Gastroesophageal sphincter (tissue), 4 donors: ENCODE measurements around the gene DHRS7. TPM values are rescaled to one million over a fixed set of nuclear protein-coding genes. Genes with fewer than 3 reads are reported as not detected.

ENCODE experiments used
- ATAC-seq: fragments of 150-250 bp; one replicate; pipeline ENCODE4 v1.9.1; 2016; ENCODE audit warnings: mild to moderate bottlenecking, moderate library complexity
- H3K27ac ChIP-seq, 4 donors: fragments of 200-600 bp; sonication (generic) in 3 of 4; 1 replicate in 3 of 4; 2 replicates in 1 of 4; pipeline ENCODE4 v1.5.1; 2016 to 2019
- H3K27me3 ChIP-seq: fragments of 200-600 bp; sonication (generic); one replicate; pipeline ENCODE4 v1.5.1; 2019
- H3K36me3 ChIP-seq, 2 donors: fragments of 200-600 bp; sonication (generic); one replicate each; pipeline ENCODE4 v1.5.1; 2019; ENCODE audit warnings: control low read depth in 1 of 2
- H3K4me1 ChIP-seq, 3 donors: fragments of 200-600 bp; sonication (generic); 1 replicate in 2 of 3; 2 replicates in 1 of 3; pipeline ENCODE4 v1.5.1; 2016 to 2019; ENCODE audit warnings: control low read depth in 2 of 3
- H3K4me3 ChIP-seq, 2 donors: fragments of 200-600 bp; sonication (generic); one replicate each; pipeline ENCODE4 v1.5.1; 2019; ENCODE audit warnings: mild to moderate bottlenecking in 1 of 2, moderate library complexity in 1 of 2
- H3K9me3 ChIP-seq, 3 donors: fragments of 200-600 bp; sonication (generic); one replicate each; pipeline ENCODE4 v1.5.1; 2017 to 2019; ENCODE audit warnings: control low read depth in 2 of 3
- CTCF ChIP-seq, 4 experiments: fragments of 200-600 bp in 2 of 4; fragments of 450-650 bp in 2 of 4; sonication (generic) in 1 of 4; IDR thresholded peaks; one replicate each; pipeline ENCODE4 v1.5.1; 2017 to 2019; ENCODE audit warnings: antibody characterized with exemption in 4 of 4, mild to moderate bottlenecking in 2 of 4, moderate library complexity in 2 of 4
- EP300 ChIP-seq: sonication (generic); formaldehyde crosslinking; IDR thresholded peaks from one replicate; pipeline ENCODE4 v1.6.1; 2017; ENCODE audit warnings: antibody characterized with exemption, mild to moderate bottlenecking
- POLR2A ChIP-seq, 2 donors: fragments of 450-650 bp; IDR thresholded peaks; one replicate each; pipeline ENCODE4 v1.6.1; 2017; ENCODE audit warnings: antibody characterized with exemption in 2 of 2, mild to moderate bottlenecking in 2 of 2, moderate library complexity in 1 of 2
- POLR2AphosphoS5 ChIP-seq: sonication (generic); formaldehyde crosslinking; IDR thresholded peaks from one replicate; pipeline ENCODE4 v1.6.1; 2017; ENCODE audit warnings: antibody characterized with exemption
- WGBS, 2 donors: methylation state at CpG; one replicate each; pipeline ENCODE4 v1.1.5; 2018; ENCODE audit warnings: low coverage in 1 of 2; 5-methylcytosine and 5-hydroxymethylcytosine counted together
- total RNA-seq, 4 donors: library from RNA; depleted of rRNA; stranded (reverse); fragments of >200 nt; gene quantifications; one replicate each; pipeline ENCODE4 v1.1.0, GENCODE V29; 2016

DHRS7 gene
- total RNA-seq, 4 donors from 2014 or later, result 55.1 to 92.4 (median 60.6) TPM

GRCh38 chr14:60199321-60199720 lies 34.1 kb upstream of the DHRS7 start:
- Histone ChIP-seq H3K4me1 (no peaks in the 10 kb centered on the region), H3K4me3 (no peak overlapping the region), H3K36me3 (no peaks in the 10 kb centered on the region), H3K27ac (no peak overlapping the region), H3K9me3 (peaks cover 0 to 13% (median 0%) of the 10 kb centered on the region in 3 donors), H3K27me3 (no peaks in the 10 kb centered on the region)
- TF ChIP-seq CTCF (IDR thresholded peaks at IDR 0.05) (no peak), POLR2A (IDR thresholded peaks at IDR 0.05) (no peak), POLR2AphosphoS5 (no peak), EP300 (no peak)
- no peak for ATAC-seq

GRCh38 chr14:60197629-60198303 lies 32.6 kb upstream of the DHRS7 start:
- Histone ChIP-seq H3K4me1 (no peaks in the 10 kb centered on the region), H3K27me3 (no peaks in the 10 kb centered on the region), H3K36me3 (no peaks in the 10 kb centered on the region), H3K27ac (no peak overlapping the region), H3K4me3 (no peak overlapping the region), H3K9me3 (peaks cover 0 to 13% (median 0%) of the 10 kb centered on the region in 3 donors)
- TF ChIP-seq EP300 (no peak), POLR2AphosphoS5 (no peak), POLR2A (IDR thresholded peaks at IDR 0.05) (no peak), CTCF (IDR thresholded peaks at IDR 0.05) (no peak)
- no peak for ATAC-seq
- no CpG with 5 or more reads among the region's 1 CpG for WGBS, 2 donors

- TF ChIP-seq EP300 (no peak), POLR2AphosphoS5 (no peak), POLR2A (IDR thresholded peaks at IDR 0.05) (no peak), CTCF (IDR thresholded peaks at IDR 0.05) (no peak)
Observed at GRCh38 chr14:60196291-60196690, 31.1 kb upstream of the DHRS7 start.

GRCh38 chr14:60195179-60195810 lies 30.1 kb upstream of the DHRS7 start:
- TF ChIP-seq EP300, result no peak
- TF ChIP-seq CTCF (IDR thresholded peaks at IDR 0.05), result peak in 1 of 4 experiments; percentile 5
- Histone ChIP-seq H3K9me3 (peaks cover 0 to 13% (median 0%) of the 10 kb centered on the region in 3 donors), H3K4me3 (no peak overlapping the region), H3K4me1 (no peaks in the 10 kb centered on the region), H3K36me3 (no peaks in the 10 kb centered on the region), H3K27ac (no peak overlapping the region), H3K27me3 (no peaks in the 10 kb centered on the region)
- ATAC-seq, result no peak
- WGBS, 2 donors, result 91% methylated on average over 4 of the region's 5 CpGs

More at GRCh38 chr14:60196291-60196690, 31.1 kb upstream of the DHRS7 start:
- Histone ChIP-seq H3K27ac (no peak overlapping the region), H3K36me3 (no peaks in the 10 kb centered on the region), H3K27me3 (no peaks in the 10 kb centered on the region), H3K4me1 (no peaks in the 10 kb centered on the region), H3K9me3 (peaks cover 0 to 13% (median 0%) of the 10 kb centered on the region in 3 donors), H3K4me3 (no peak overlapping the region)
- ATAC-seq, result no peak
- 24 to 66% methylated on average over 2 of the region's 2 CpGs for WGBS, 2 donors
